ENCODE data around the gene FNDC3B.

FNDC3B gene

DNA sequence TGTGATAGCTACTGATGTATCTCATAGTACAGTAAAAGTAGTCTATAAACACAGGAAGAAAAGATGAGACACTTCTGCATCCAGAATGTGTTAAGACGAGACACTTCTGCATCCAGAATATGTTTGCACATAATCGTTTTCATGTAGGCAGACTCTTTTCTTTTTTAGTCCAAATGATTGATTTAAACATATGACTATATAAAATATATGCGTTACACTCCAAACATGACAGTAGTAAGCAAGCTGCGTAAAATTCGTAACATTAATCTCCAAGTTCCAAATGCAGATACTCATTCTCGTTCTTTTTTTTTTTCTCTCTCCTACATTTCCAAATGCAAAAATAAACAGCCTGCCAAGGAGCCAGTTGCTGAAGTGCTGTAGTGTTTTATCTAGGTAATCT is 82.6 kb downstream of the FNDC3B start:
- DNase-seq, result no peak

DNA sequence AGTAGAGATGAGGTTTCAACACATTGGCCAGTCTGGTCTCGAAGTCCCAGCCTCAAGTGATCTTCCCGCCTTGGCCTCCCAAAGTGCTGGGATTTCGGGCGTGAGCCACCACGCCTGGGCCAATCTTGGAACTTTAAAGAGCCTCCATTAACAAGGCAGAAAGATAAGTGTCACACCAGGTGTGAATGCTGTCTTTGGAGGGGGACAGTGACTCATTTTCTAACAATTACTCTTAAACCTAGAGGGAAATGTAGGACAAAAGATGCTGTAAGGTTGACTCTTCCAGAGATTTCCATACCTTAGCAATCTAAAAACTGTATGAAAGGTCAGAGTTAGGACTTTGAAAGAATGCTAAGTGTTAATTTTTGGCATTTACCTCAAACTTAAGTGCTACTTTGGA is 84.9 kb downstream of the FNDC3B start:
- no peak for DNase-seq

DNA sequence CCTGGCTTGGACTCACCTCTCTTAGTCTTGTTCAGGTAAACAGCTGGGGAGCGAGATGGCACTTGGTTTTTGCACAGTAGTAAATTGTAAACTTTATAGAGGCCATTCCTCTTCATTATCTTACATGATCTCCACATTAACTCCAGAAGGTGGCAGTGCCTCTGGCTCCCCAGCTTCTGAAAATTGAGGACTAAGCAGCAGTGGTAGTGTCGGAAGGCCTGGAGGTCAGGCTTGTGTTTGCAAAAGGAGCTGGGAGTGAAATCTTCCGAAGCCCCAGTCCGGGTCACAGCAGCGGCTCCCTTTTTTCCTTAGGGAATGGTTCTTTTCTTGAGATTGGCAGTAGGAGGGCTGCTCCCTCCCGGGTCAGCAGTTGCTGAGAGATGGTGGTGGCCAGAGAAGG is 85.7 kb downstream of the FNDC3B start:
- no peak for DNase-seq

DNA sequence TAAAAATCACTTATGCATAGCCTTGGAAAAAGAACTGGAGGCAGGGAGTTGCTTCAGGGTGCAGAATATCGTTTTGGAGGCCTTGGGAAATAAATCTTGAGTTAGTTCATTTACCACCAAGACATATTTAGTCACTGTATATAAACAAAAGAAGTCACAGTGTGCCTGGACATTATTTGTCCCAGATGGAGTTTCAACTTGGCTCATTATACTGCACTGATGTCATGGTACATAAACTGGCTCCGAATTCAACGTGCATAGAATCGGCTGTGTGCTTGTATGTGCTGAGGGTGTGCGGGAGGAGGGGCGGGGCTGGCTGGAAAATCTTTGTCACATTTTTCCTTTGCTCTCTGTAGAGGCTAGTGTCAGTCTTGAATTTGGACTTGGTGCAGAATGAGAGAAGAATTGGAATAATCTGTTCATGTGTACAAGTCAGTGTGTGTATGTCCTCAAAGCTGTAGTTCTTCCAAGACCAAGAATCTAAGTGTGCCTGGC is 86.6 kb downstream of the FNDC3B start:
- no peak for DNase-seq

DNA sequence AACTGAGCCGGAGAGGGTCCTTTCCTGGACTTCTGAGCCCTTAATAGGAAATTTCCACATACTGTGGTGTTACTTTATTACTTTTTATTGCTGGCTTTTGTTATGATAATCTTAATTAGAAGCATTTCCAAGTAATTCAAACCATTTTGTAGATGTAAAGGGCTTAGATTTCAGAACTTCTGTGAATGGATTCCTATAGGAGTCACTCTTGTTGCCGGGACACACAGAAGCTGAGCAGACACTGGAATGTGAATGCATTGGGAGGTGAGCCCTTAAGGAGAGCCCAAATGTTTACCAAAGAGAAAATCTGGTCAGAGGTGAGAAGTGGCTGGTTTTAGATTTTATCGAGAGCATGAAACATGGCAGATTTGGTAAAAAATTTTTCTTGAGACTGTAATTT is 87.4 kb downstream of the FNDC3B start:
- no peak for DNase-seq

DNA sequence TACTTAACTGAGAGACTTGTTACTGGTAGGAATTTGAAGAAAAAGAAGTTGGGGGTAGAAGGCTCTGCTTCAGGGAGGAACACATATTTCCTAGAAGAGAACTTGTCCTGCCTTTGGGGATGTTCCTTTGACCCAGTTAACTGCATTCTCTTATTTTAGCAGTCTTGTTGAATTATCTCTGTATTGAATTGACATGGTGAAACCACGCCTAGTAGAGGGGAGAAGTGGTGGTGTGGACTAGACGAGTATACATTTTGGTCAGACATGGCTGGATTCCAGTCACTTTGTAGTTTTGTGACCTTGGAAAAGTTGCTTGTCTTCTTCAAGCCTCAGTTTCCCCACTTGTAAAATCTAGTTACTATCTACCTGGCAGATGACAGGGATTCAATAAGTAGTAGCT is 87.8 kb downstream of the FNDC3B start:
- no peak for DNase-seq

DNA sequence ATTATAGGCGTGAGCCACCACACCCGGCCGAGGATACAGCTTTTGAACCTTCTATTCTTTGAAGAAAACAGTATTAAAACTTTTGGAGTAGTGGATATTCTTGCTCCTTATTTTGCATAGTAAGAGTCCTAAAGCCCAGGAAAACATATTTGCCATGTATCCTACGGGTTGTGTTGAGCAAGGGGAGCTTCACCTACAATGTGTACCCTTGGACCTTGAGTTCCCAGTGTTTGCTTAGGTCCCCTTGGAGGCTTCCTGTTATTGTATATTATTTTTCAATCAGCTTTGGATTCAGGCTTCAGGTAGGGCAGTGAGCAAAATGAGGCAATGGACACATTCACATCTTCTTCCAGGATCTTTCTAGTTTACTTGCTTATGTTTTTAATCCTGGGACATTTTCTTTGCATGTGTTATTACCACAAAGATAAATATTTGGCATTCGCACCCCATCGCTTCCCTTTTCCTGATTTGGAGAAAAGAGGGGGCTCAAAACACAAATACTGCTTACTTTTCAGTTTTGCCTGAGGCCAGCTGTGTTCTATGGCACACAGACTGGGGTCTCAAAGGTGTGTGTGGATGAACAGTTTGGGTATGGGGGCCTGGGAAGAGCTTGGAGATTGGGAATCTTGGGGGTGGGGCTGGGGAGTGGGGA is 88.7 kb downstream of the FNDC3B start:
- no peak for DNase-seq

DNA sequence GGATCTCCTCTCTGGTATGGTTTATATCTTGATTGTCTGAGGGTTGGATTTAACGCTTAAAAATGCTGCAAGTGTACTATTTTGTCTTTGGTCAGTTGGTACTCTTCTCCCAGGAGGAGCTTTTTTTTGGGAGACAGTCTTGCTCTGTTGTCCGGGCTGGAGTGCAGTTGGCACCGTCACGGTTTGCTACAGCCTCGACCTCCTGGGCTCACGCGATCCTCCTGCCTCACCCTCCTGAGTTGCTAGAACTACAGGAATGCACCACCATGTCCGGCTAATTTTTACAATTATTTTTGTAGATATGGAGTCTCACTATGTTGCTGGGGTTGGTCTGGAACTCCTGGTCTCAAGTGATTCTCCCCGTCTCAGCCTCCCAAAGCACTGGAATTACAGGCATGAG is 89.5 kb downstream of the FNDC3B start:
- no peak for DNase-seq

DNA sequence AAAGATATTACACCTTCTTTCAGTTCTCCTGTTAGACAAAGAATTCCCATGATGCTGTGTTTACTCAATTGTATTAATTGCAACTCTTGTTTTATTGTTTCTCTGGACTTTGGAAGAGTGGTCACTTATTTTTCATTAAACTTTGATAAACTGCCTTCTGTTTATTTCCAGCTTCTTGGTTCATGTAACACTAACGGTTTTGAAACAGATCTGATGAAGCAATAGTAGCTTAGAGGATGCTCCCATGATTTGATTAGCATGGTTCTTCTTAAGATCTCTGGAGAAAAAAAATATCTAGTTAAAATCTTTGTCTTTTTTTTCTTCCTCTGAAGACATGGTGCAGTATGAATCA is 90.1 kb downstream of the FNDC3B start:
- DNase-seq, result no peak

DNA sequence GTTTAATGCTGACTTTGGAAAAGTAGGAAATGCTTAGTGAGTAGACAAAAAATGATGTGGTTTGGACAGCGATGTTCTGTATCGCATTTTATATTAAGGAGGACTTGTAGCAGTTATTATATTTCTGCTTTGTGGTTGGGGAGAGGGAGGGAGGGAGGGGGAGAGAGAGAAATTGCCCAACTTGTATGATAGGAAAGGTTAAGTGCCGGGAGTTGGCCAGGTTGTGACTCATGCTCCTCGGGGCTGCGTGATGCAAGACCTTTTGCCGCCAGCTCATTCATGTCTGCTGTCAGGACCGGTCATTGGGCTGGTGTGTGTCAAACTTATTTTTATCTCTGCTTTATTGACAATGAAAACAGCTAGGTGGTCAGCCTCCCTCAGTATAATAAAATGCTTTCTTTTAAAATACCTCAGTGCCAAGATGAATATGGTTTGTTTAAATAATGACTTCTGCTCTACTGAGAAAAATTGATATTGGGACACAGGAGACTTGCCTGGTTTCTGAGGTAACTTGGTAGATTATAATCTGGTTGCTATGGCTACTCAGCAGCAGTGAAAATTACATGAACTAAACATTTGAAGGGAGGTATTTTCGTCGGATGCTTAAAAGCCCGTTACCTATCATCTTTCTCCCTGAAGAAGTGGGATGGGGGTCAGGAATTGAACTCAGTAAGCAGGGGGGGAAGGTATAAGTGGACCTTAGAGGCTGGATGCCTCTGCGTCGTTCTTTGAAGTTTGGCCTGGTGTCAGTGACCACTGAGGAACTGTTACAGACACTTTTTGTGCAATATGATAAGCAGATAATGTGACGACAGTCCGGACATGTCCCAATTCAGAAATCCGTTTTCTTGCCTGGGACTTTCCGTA is 90.7 kb downstream of the FNDC3B start:
- DNase-seq, result peak; percentile 57 to 69

DNA sequence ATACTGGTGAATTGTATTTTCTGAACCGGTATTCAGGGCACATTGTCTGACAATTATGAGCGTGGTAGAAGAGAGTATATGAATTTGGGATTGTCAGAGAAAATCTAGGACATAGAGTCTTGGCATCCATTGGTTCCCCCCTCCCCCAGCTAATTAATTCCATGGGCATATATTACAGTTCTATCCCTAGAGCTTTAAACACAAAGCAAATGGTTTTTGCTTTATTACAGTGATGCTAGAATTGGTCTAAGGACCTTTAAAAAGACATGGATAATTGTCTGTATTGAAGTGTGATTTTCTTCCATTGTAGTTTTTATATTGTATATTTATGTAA is 91.3 kb downstream of the FNDC3B start:
- no peak for DNase-seq

DNA sequence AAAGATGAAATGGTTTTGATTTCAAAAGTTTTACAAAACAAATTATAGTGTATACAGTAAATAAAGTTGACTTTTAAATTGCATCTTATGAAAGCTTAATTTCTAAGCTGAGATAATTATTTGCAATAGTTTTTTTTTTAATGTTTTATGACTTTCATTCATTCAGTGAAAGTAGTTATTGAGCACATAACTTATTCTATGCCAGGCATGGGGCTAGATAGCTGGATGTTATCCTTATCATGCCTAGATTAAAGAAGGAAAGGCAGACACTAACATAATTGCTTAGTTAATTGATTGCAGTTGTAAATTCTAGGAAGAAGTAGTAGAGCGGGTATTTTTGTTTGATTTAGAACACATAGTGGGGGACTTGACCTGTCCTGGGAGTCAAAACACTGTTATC is 92.4 kb downstream of the FNDC3B start:
- DNase-seq, result no peak

DNA sequence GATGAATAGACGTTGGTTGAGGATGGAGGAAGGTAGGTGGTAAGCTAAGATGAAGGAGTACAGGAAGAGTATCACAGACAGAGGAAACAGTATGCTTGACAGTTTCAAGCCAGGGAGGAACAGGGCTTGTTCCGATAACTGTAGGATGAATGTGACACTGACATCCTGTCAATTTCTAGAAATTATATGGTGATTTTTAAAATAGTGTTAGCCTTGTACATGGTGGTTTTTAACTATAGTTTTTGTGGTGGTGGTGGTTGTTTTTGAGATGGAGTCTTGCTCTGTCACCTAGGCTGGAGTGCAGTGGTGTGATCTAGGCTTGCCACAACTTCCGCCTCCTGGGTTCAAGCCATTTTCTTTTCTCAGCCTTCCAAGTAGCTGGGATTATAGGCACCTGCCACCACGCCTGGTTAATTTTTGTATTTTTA is 92.8 kb downstream of the FNDC3B start:
- no peak for DNase-seq

DNA sequence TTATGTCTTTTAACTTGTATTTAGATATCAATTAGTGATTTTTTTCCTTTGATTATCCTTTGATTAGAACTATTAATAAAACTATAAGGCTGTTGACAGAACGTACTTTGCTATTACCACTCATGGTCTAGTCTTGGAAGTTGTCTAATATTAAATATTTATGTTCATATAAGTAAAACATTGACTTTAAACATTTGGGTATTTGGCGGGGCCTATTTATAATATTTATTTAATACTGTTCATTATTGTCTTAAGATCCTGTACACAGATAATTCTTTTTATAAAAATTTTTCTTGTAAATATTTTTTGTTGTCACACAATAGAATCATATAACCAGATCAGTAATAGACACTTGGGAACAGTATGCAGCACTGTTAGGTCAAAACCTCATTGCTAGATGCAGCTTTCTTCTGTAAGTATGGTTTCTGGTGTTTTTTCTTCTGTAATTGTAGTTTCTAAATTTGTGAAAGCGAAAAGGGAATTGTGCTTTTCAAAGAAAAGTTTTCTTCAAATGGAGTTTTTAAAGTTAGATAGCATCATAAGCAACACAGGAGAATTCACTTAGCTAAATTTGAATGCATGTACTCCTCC is 93.4 kb downstream of the FNDC3B start:
- DNase-seq, result no peak

DNA sequence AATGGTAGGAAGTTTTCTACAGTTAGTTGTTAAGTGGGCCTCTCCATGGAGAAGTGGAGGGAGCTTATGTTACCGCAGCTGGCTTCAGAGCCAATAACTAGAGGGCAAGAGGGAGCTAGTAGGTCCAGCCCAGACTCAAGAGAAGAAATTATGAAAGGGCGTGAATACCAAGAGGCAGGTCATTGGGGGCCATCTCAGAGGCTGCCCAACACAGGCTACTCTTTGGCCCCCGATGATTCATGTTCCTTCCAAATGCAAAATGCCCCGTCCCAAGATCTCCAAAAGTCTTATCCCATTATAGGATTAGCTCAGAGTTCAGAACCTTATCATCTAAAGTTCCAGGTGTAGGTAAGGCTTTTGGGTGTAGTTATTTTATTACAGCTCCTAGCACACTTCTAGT is 94.5 kb downstream of the FNDC3B start:
- DNase-seq, result no peak

DNA sequence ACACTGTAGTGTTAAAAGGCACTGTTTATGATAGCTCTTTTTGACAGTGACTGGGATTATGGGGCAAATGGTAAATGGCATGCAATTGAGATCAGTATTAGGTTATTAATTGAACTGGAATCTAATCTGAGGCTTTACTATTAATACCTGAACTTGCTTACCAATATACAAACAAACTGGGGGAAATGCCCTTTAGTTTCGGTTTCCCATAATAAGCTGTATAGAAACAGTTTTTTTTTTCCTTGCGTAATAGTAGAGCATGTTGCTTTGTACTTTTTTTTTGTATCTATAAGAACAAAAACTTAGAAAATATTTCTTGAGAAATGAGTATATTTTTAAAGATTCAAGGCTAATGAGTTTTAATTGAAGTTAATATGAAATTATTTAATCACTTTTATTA is 95.0 kb downstream of the FNDC3B start:
- no peak for DNase-seq

DNA sequence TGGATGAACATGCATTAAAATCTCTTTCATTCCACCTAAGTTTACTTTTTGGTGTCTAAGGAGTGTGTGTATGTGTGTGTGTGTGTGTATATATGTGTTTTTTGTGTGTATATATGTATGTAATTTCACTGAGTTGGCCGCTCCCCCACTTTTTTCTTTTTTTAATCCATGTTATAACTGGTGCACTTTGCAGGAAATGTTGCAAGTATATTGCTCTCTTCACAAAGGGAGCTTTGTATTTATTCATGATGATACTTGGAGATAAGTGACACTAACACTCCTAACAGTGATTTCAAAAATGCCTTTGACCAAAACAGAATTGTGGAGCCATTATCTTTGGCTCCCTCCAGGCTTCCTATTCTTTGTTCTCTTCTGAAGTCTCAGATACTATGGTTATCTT is 95.8 kb downstream of the FNDC3B start:
- DNase-seq, result no peak

DNA sequence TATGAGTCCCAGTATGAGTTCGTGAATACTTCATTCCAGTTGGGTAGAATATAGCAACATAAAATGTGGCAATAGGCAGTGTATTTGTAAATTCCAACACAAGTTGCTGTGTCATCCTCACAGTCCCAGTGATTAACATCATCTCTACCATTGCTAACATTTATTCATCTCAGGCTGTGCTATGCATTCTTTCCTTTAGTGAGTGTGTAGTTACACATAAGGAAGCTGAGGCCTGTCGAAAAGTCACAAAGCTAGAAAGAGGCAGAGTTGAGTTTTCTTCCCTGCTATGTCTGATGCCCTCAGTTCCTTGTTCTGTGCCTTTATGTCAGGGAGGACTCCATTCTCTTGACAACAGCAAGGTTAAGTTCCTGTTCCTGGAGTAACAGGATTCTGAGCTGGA is 96.4 kb downstream of the FNDC3B start:
- DNase-seq, result no peak

DNA sequence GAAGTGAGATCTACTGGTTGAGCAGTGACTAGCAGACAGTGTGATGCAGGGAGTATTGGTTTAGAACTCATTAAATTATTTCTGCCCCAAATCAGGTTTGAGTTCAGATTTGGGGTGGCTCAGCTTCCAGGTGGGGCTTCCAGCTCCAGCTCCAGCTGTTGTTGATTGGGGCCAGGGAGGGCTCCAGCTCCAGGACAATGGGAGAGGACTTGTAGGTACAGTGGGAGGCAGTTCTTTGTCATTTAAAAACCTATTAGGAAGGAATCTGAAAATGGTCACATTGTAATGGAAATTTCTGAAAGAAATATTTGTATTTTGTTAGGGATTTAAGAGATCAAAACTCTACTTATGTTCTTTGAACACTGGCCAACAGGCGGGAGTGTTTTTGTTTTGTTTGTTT is 97.0 kb downstream of the FNDC3B start:
- DNase-seq, result no peak

DNA sequence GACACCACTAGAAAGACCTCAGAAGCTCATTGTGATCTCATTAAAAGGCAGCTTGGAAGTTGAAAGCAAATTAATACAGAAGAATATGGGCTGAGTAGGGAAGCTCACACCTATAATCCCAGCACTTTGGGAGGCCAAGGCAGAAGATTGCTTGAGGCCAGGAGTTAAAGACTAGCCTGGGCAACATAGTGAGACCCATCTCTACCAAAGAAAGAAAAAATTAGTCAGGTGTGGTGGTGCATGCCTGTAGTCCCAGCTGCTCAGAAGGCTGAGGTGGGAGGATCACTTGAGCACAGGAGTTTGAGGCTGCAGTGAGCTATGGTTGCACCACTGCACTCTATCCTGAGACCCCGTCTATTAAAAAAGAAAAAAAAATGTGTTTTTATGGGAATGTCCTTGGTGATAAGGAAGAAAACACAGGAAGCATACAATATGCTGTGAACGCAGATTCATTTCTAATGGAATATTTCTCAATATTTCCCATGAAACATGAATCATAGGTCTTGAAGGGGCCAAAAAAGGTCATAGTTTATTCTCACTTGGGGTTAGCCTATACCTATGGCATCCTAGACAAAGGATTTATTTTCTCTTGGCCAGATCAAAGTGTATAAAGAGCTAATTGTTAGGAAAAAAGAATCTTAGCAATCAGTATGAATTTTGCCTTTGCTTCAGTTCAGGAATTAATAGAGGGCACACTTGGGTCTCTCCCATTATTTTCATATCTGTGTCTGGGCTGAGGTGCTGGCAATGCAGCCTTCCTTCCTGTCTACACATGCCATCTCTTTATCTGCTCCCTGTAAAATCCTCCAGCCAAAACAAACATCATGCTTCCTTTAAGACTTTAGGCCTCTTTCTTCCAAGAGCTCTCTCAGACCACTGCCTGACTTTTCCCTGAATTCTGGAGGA is 98.2 kb downstream of the FNDC3B start:
- DNase-seq, result no peak

DNA sequence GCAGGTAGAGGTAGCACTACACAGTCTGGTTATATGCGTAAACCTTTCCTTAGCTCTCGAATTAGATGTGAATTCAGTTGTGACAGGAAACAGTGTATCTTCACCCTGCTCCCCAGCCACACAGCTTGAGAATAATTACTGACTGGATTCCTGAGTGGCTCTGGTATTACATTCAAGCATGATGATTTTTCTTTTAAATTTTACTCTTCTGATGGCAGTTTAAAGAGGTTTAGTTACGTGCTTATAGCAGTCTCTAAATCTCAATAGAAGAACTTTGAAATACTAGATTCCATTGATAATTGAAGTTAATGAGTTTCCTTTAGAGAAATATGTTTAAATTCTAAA is 98.8 kb downstream of the FNDC3B start:
- DNase-seq, result no peak

DNA sequence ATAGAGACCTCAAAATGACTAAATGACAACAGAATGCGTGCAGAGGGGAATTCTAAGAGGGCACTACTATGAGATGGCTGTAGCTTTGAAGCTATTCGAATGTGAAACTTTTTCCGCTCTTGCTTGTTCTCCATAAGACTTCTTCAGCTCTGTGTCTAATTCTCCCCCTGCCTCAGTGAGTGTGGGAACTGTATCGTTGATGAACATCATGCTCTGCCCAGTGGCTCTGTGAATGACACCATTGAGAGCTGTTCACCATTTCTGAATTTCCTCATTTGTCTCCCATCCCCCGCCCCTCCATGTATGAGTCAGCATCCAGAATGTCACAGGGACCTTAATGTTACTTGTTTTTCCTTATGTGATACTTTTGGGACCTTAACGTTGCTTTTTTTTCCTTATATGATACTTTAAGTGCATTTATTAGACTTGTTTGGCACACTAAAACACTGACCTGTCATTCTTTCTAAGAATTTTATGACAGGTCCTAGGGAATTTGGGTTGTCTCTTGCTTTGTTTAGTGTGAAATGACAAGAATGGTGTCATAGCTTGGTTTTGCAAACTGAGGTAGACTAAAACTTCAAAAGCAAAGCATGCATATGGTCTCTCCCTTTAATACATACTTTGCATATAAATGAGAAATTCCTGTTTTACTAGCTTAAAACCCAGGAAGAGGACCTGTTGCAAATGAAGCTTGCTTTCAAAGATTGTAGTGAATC is 99.6 kb downstream of the FNDC3B start:
- DNase-seq, result peak; percentile 50 to 56

Measured in activated T-cell treated with anti-CD3 and anti-CD28 coated beads, Interleukin-2, amount 50 U/mL, for 48 hours (primary cell).